Tibial nerve (tissue), 3 donors: ENCODE data around the gene MTFMT.

ENCODE experiments used
- CTCF ChIP-seq, 5 experiments: fragments of 200-600 bp in 3 of 5; fragments of 450-650 bp in 2 of 5; sonication (generic) in 3 of 5; IDR thresholded peaks; one replicate each; pipeline ENCODE4 v1.5.1; 2016 to 2019; ENCODE audit warnings: antibody characterized with exemption in 5 of 5, mild to moderate bottlenecking in 3 of 5, moderate library complexity in 2 of 5
- POLR2A ChIP-seq, 2 donors: fragments of 450-650 bp; IDR thresholded peaks; one replicate each; pipeline ENCODE4 v1.6.1; 2017; ENCODE audit warnings: antibody characterized with exemption in 2 of 2, mild to moderate bottlenecking in 2 of 2, moderate library complexity in 2 of 2

- TF ChIP-seq CTCF (IDR thresholded peaks at IDR 0.05) (no peak), POLR2A (IDR thresholded peaks at IDR 0.05) (no peak)
These were observed 9.0 kb upstream of the MTFMT start for GRCh38 chr15:65038428-65038827.
